NCI-H748 (cell line): ENCODE results near the gene PCSK2.
"Not testable (repeated sequence)": the region's sequence is repeated elsewhere in the genome, so short reads cannot be mapped to it uniquely, and the experiment has no call there.

Source experiments
- DNase-seq: peaks from one replicate; lab custom pipeline; 2025; ENCODE audit not compliant: unreplicated experiment; lab: John Stamatoyannopoulos, UW

Gene PCSK2

GRCh38 chr20:17226410-17227218 lies at the start of gene PCSK2:
Gene PCSK2, plus strand, starts transcription at chr20:17227040. Its CDS starts 266 bp downstream, at chr20:17227306.
- DNase-seq, result peak; percentile 100

GRCh38 chr20:17177341-17177740 lies 49.5 kb upstream of the PCSK2 start:
- no peak for DNase-seq

GRCh38 chr20:17179840-17180239 lies 47.0 kb upstream of the PCSK2 start:
- no peak for DNase-seq

GRCh38 chr20:17189976-17190695 lies 36.7 kb upstream of the PCSK2 start:
- no peak for DNase-seq

GRCh38 chr20:17197041-17197440 lies 29.8 kb upstream of the PCSK2 start:
- no peak for DNase-seq

GRCh38 chr20:17202030-17202429 lies 24.8 kb upstream of the PCSK2 start:
- no peak for DNase-seq

GRCh38 chr20:17202673-17203072 lies 24.2 kb upstream of the PCSK2 start:
- DNase-seq, result no peak

- DNase-seq, result no peak
Measured at GRCh38 chr20:17205084-17205813, 21.6 kb upstream of the PCSK2 start.

GRCh38 chr20:17210387-17210786 lies 16.5 kb upstream of the PCSK2 start:
- no peak for DNase-seq

GRCh38 chr20:17210983-17211382 lies 15.9 kb upstream of the PCSK2 start:
- DNase-seq, result no peak

GRCh38 chr20:17215167-17215566 lies 11.7 kb upstream of the PCSK2 start:
- DNase-seq, result no peak

- not testable (repeated sequence) for DNase-seq
Measured at GRCh38 chr20:17219856-17220255, 7.0 kb upstream of the PCSK2 start.

- DNase-seq, result peak; percentile 79
Measured at GRCh38 chr20:17223553-17223952, 3.3 kb upstream of the PCSK2 start.

- peak; percentile 82 for DNase-seq
Measured at GRCh38 chr20:17225851-17226409, 910 bp upstream of the PCSK2 start.

GRCh38 chr20:17227219-17227575 lies 357 bp downstream of the PCSK2 start:
- peak; percentile 82 for DNase-seq

GRCh38 chr20:17227669-17228623 lies 1.1 kb downstream of the PCSK2 start:
- peak; percentile 84 for DNase-seq

- peak; percentile 92 for DNase-seq
Measured at GRCh38 chr20:17228624-17229061, 1.8 kb downstream of the PCSK2 start.

GRCh38 chr20:17229256-17229655 lies 2.4 kb downstream of the PCSK2 start:
- peak; percentile 61 for DNase-seq

GRCh38 chr20:17233626-17234025 lies 6.8 kb downstream of the PCSK2 start:
- DNase-seq, result no peak

GRCh38 chr20:17236766-17237165 lies 9.9 kb downstream of the PCSK2 start:
- DNase-seq, result no peak
